ENCODE data around the gene RABEP2.
A peak's percentile ranks its signal among the peaks of the same experiment; 100 is the strongest.
"Not testable (repeated sequence)": the region's sequence is repeated elsewhere in the genome, so short reads cannot be mapped to it uniquely, and the experiment has no call there.

RABEP2 gene

GRCh38 chr16:28874406-28874805 lies 50.6 kb downstream of the RABEP2 start:
- H3K27ac ChIP-seq (ENCODE audit: low read depth in 2 of 2, low read length in 2 of 2) = no peak overlapping the region
- H3K9ac ChIP-seq (ENCODE audit: low read depth in 1 of 2, low read length in 2 of 2) = no peak overlapping the region
- no peak overlapping the region for H3K4me3 ChIP-seq (ENCODE audit: low read length in 2 of 2)
- peaks cover 33 to 34% of the 10 kb centered on the region in 2 donors for H3K36me3 ChIP-seq (ENCODE audit: control insufficient read depth in 2 of 2, insufficient read depth in 2 of 2, low read length in 2 of 2)
- no peaks in the 10 kb centered on the region for H3K27me3 ChIP-seq (ENCODE audit: control insufficient read depth in 2 of 2, insufficient read depth in 2 of 2, low read length in 2 of 2)
- H3K4me1 ChIP-seq (ENCODE audit: control insufficient read depth in 2 of 2, insufficient read depth in 2 of 2, low read length in 2 of 2) = peaks cover 3 to 4% of the 10 kb centered on the region in 2 donors
- H3K9me3 ChIP-seq (ENCODE audit: control insufficient read depth in 2 of 2, low read length in 2 of 2) = no peaks in the 10 kb centered on the region

GRCh38 chr16:28873543-28874201 lies 51.4 kb downstream of the RABEP2 start:
- Histone ChIP-seq H3K9me3 (ENCODE audit: control insufficient read depth in 2 of 2, low read length in 2 of 2) (no peaks in the 10 kb centered on the region), H3K27me3 (ENCODE audit: control insufficient read depth in 2 of 2, insufficient read depth in 2 of 2, low read length in 2 of 2) (no peaks in the 10 kb centered on the region), H3K4me3 (ENCODE audit: low read length in 2 of 2) (no peak overlapping the region), H3K4me1 (ENCODE audit: control insufficient read depth in 2 of 2, insufficient read depth in 2 of 2, low read length in 2 of 2) (no peaks in the 10 kb centered on the region), H3K36me3 (ENCODE audit: control insufficient read depth in 2 of 2, insufficient read depth in 2 of 2, low read length in 2 of 2) (peaks cover 41% of the 10 kb centered on the region in 2 donors), H3K9ac (ENCODE audit: low read depth in 1 of 2, low read length in 2 of 2) (no peak overlapping the region), H3K27ac (ENCODE audit: low read depth in 2 of 2, low read length in 2 of 2) (no peak overlapping the region)

DNA sequence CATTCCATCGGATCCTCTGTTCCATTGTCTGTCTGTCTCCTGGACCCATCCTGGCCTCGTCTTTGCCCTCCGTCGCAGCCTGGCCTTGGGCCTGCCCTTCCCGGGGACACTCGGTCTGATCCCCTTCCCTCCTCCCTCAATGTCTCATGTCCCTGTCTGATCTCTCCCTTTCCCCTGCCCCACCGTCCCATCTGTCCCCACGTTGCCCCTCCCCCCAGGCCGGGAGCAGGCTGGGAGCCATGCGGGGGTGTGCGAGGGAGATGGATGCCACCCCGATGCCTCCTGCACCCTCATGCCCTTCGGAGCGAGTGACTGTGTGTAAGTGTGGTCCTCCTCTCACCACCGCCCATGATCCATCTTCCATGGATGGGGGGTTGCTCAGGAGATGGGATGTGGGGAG lies 52.1 kb downstream of the RABEP2 start:
- H3K4me1 ChIP-seq (ENCODE audit: control insufficient read depth in 2 of 2, insufficient read depth in 2 of 2, low read length in 2 of 2) = no peaks in the 10 kb centered on the region
- H3K36me3 ChIP-seq (ENCODE audit: control insufficient read depth in 2 of 2, insufficient read depth in 2 of 2, low read length in 2 of 2) = peaks cover 42 to 43% of the 10 kb centered on the region in 2 donors
- no peak overlapping the region for H3K27ac ChIP-seq (ENCODE audit: low read depth in 2 of 2, low read length in 2 of 2)
- no peak overlapping the region for H3K4me3 ChIP-seq (ENCODE audit: low read length in 2 of 2)
- no peaks in the 10 kb centered on the region for H3K27me3 ChIP-seq (ENCODE audit: control insufficient read depth in 2 of 2, insufficient read depth in 2 of 2, low read length in 2 of 2)
- H3K9ac ChIP-seq (ENCODE audit: low read depth in 1 of 2, low read length in 2 of 2) = no peak overlapping the region
- H3K9me3 ChIP-seq (ENCODE audit: control insufficient read depth in 2 of 2, low read length in 2 of 2) = no peaks in the 10 kb centered on the region

DNA sequence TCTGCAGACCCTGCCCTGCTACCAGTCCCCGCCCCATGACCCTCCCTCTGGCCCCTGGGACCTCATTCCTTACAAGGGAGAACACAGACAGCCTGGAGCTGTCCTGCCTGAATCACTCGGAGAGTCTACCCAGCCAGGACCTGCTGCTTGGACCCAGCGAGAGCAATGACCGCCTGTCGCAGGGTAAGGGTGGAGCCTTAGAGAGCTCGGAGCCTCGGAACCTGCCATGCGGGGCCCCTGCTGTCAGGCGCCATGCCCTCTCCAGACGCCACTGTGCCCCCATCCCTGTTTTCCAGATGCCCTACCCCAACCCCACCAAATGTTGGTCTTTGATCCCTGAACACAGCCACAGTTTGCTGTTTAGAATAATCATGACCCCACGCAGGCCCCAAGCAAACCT lies 55.8 kb downstream of the RABEP2 start:
- Histone ChIP-seq H3K27me3 (ENCODE audit: control insufficient read depth in 2 of 2, insufficient read depth in 2 of 2, low read length in 2 of 2) (no peaks in the 10 kb centered on the region), H3K9ac (ENCODE audit: low read depth in 1 of 2, low read length in 2 of 2) (no peak overlapping the region), H3K9me3 (ENCODE audit: control insufficient read depth in 2 of 2, low read length in 2 of 2) (no peaks in the 10 kb centered on the region), H3K4me3 (ENCODE audit: low read length in 2 of 2) (no peak overlapping the region), H3K36me3 (ENCODE audit: control insufficient read depth in 2 of 2, insufficient read depth in 2 of 2, low read length in 2 of 2) (peaks cover 50 to 52% of the 10 kb centered on the region in 2 donors), H3K4me1 (ENCODE audit: control insufficient read depth in 2 of 2, insufficient read depth in 2 of 2, low read length in 2 of 2) (peaks cover 13 to 16% of the 10 kb centered on the region in 2 donors), H3K27ac (ENCODE audit: low read depth in 2 of 2, low read length in 2 of 2) (no peak overlapping the region)

GRCh38 chr16:28867646-28868045 lies 57.4 kb downstream of the RABEP2 start:
- H3K9ac ChIP-seq (ENCODE audit: low read depth in 1 of 2, low read length in 2 of 2); H3K27ac ChIP-seq (ENCODE audit: low read depth in 2 of 2, low read length in 2 of 2); H3K27me3 ChIP-seq (ENCODE audit: control insufficient read depth in 2 of 2, insufficient read depth in 2 of 2, low read length in 2 of 2); H3K4me3 ChIP-seq (ENCODE audit: low read length in 2 of 2); H3K9me3 ChIP-seq (ENCODE audit: control insufficient read depth in 2 of 2, low read length in 2 of 2): not testable (repeated sequence)
- H3K4me1 ChIP-seq (ENCODE audit: control insufficient read depth in 2 of 2, insufficient read depth in 2 of 2, low read length in 2 of 2) = peaks cover 13 to 18% of the 10 kb centered on the region in 2 donors
- H3K36me3 ChIP-seq (ENCODE audit: control insufficient read depth in 2 of 2, insufficient read depth in 2 of 2, low read length in 2 of 2) = peaks cover 42 to 45% of the 10 kb centered on the region in 2 donors

DNA sequence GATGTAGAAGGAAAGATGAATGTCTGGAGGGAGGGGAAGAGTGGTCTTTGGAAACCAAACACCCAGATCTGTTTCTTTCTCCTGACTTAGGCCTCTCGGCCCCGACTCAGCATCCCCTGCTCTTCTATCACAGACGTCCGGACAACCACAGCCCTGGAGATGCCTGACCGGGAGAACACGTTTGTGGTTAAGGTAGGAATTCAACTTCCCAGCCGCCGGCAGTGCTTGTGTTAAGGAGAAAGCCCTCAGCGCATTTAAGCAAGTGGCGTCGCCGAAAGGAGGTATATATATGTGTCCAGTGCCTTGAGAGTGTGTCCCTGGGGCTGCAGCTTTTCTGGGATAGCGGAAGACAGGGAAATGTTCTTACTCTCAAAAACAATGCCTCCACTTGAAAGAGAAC lies 57.8 kb downstream of the RABEP2 start:
- no peak overlapping the region for H3K4me3 ChIP-seq (ENCODE audit: low read length in 2 of 2)
- H3K9me3 ChIP-seq (ENCODE audit: control insufficient read depth in 2 of 2, low read length in 2 of 2) = no peaks in the 10 kb centered on the region
- no peaks in the 10 kb centered on the region for H3K27me3 ChIP-seq (ENCODE audit: control insufficient read depth in 2 of 2, insufficient read depth in 2 of 2, low read length in 2 of 2)
- no peak overlapping the region for H3K9ac ChIP-seq (ENCODE audit: low read depth in 1 of 2, low read length in 2 of 2)
- peaks cover 13 to 18% of the 10 kb centered on the region in 2 donors for H3K4me1 ChIP-seq (ENCODE audit: control insufficient read depth in 2 of 2, insufficient read depth in 2 of 2, low read length in 2 of 2)
- H3K36me3 ChIP-seq (ENCODE audit: control insufficient read depth in 2 of 2, insufficient read depth in 2 of 2, low read length in 2 of 2) = peaks cover 38 to 45% of the 10 kb centered on the region in 2 donors
- H3K27ac ChIP-seq (ENCODE audit: low read depth in 2 of 2, low read length in 2 of 2) = no peak overlapping the region

- peaks cover 13 to 18% of the 10 kb centered on the region in 2 donors for H3K4me1 ChIP-seq (ENCODE audit: control insufficient read depth in 2 of 2, insufficient read depth in 2 of 2, low read length in 2 of 2)
- H3K9me3 ChIP-seq (ENCODE audit: control insufficient read depth in 2 of 2, low read length in 2 of 2) = no peaks in the 10 kb centered on the region
- H3K27me3 ChIP-seq (ENCODE audit: control insufficient read depth in 2 of 2, insufficient read depth in 2 of 2, low read length in 2 of 2) = no peaks in the 10 kb centered on the region
- H3K36me3 ChIP-seq (ENCODE audit: control insufficient read depth in 2 of 2, insufficient read depth in 2 of 2, low read length in 2 of 2) = peaks cover 32 to 37% of the 10 kb centered on the region in 2 donors
- H3K4me3 ChIP-seq (ENCODE audit: low read length in 2 of 2) = no peak overlapping the region
- H3K9ac ChIP-seq (ENCODE audit: low read depth in 1 of 2, low read length in 2 of 2) = no peak overlapping the region
- H3K27ac ChIP-seq (ENCODE audit: low read depth in 2 of 2, low read length in 2 of 2) = no peak overlapping the region
These were observed 58.6 kb downstream of the RABEP2 start for GRCh38 chr16:28866454-28866804.

DNA sequence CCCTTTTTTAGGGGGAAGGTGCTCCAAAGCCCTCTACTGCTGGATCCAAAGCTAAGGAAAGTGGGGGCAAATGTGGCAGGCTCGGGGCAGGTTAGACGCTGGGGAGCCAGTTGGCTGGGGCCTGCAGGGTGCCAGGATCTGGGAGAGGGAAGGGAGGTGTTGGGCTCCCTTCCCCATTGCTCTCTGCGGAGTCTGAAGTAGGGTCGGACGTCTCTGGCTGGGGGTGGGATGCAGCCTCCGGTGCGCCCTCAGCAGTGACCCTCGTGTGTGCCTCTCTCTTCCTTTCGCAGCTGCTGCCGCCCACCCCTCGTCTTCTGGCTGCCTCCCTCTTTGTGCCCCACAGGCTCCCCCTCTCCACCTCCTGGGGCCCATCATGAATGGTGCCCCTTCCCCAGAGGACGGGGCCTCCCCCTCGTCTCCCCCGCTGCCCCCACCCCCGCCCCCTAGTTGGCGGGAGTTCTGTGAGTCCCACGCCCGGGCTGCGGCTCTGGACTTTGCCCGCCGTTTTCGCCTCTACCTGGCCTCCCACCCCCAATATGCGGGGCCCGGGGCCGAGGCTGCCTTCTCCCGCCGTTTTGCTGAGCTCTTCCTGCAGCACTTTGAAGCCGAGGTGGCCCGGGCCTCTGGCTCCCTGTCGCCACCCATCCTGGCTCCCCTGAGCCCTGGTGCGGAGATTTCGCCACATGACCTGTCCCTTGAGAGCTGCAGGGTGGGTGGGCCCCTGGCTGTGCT lies 59.1 kb downstream of the RABEP2 start:
- peaks cover 29 to 34% of the 10 kb centered on the region in 2 donors for H3K36me3 ChIP-seq (ENCODE audit: control insufficient read depth in 2 of 2, insufficient read depth in 2 of 2, low read length in 2 of 2)
- H3K4me3 ChIP-seq (ENCODE audit: low read length in 2 of 2) = no peak overlapping the region
- no peaks in the 10 kb centered on the region for H3K9me3 ChIP-seq (ENCODE audit: control insufficient read depth in 2 of 2, low read length in 2 of 2)
- peaks cover 13 to 18% of the 10 kb centered on the region in 2 donors for H3K4me1 ChIP-seq (ENCODE audit: control insufficient read depth in 2 of 2, insufficient read depth in 2 of 2, low read length in 2 of 2)
- H3K27me3 ChIP-seq (ENCODE audit: control insufficient read depth in 2 of 2, insufficient read depth in 2 of 2, low read length in 2 of 2) = no peaks in the 10 kb centered on the region
- H3K9ac ChIP-seq (ENCODE audit: low read depth in 1 of 2, low read length in 2 of 2) = no peak overlapping the region
- H3K27ac ChIP-seq (ENCODE audit: low read depth in 2 of 2, low read length in 2 of 2) = no peak overlapping the region

GRCh38 chr16:28865001-28865688 lies 59.9 kb downstream of the RABEP2 start:
- Histone ChIP-seq H3K36me3 (ENCODE audit: control insufficient read depth in 2 of 2, insufficient read depth in 2 of 2, low read length in 2 of 2) (peaks cover 26 to 27% of the 10 kb centered on the region in 2 donors), H3K27ac (ENCODE audit: low read depth in 2 of 2, low read length in 2 of 2) (peak overlapping the region; percentile 96 to 98), H3K9ac (ENCODE audit: low read depth in 1 of 2, low read length in 2 of 2) (peak overlapping the region; percentile 90 to 99), H3K27me3 (ENCODE audit: control insufficient read depth in 2 of 2, insufficient read depth in 2 of 2, low read length in 2 of 2) (no peaks in the 10 kb centered on the region), H3K9me3 (ENCODE audit: control insufficient read depth in 2 of 2, low read length in 2 of 2) (no peaks in the 10 kb centered on the region), H3K4me1 (ENCODE audit: control insufficient read depth in 2 of 2, insufficient read depth in 2 of 2, low read length in 2 of 2) (peaks cover 13 to 18% of the 10 kb centered on the region in 2 donors), H3K4me3 (ENCODE audit: low read length in 2 of 2) (peak overlapping the region; percentile 90 to 93)

All from mucosa of rectum (tissue), 2 donors.